Spinal cord (tissue), 10 donors: Measurements from ENCODE around the gene CDADC1. TPM values are rescaled to one million over a fixed set of nuclear protein-coding genes. Genes with fewer than 3 reads are reported as not detected.

Experiments used
- DNase-seq, 6 donors: peaks; one replicate each; pipeline versions ENCODE4 v3.0.0 to v3.0.0-alpha.2; 2013 to 2015; ENCODE audit warnings: low spot score in 6 of 6, low read depth in 4 of 6
- H3K27ac ChIP-seq: one replicate; pipeline ENCODE4 v1.5.1; 2013; ENCODE audit warnings: low read depth, low read length, control low read depth
- H3K27me3 ChIP-seq: one replicate; pipeline ENCODE4 v1.6.1; 2013; ENCODE audit warnings: low read length; ENCODE audit not compliant: control insufficient read depth, insufficient read depth
- H3K36me3 ChIP-seq: one replicate; pipeline ENCODE4 v1.6.1; 2013; ENCODE audit warnings: low read length; ENCODE audit not compliant: control insufficient read depth, insufficient read depth
- H3K4me1 ChIP-seq: one replicate; pipeline ENCODE4 v1.6.1; 2013; ENCODE audit warnings: low read length; ENCODE audit not compliant: control insufficient read depth, insufficient read depth
- H3K4me3 ChIP-seq: one replicate; pipeline ENCODE4 v1.5.1; 2013; ENCODE audit warnings: low read depth, low read length, control low read depth
- H3K9me3 ChIP-seq: one replicate; pipeline ENCODE4 v1.6.1; 2013; ENCODE audit warnings: low read length; ENCODE audit not compliant: control insufficient read depth, insufficient read depth
- WGBS: methylation state at CpG from one replicate; pipeline ENCODE4 v1.1.5; 2013; ENCODE audit warnings: missing lambda C conversion rate; ENCODE audit not compliant: insufficient coverage; 5-methylcytosine and 5-hydroxymethylcytosine counted together
- polyA plus RNA-seq, 2 donors: library from polyadenylated mRNA; unstranded; fragments of 120-200 nt; gene quantifications; one replicate each; pipeline ENCODE4 v1.2.1, GENCODE V29; 2013; ENCODE audit not compliant: insufficient read length in 2 of 2
- total RNA-seq, 2 donors: library from RNA; depleted of rRNA in 1 of 2; stranded (reverse); fragments of 120-200 nt in 1 of 2; fragments of >200 nt in 1 of 2; gene quantifications; one replicate each; pipeline versions ENCODE4 v1.2.3 to v1.2.4, GENCODE V29; 2013 to 2014
- donor health status: healthy.

CDADC1 gene
- total and polyA plus RNA-seq, 4 donors: 11.1 to 20.1 (median 14.8) TPM

DNA sequence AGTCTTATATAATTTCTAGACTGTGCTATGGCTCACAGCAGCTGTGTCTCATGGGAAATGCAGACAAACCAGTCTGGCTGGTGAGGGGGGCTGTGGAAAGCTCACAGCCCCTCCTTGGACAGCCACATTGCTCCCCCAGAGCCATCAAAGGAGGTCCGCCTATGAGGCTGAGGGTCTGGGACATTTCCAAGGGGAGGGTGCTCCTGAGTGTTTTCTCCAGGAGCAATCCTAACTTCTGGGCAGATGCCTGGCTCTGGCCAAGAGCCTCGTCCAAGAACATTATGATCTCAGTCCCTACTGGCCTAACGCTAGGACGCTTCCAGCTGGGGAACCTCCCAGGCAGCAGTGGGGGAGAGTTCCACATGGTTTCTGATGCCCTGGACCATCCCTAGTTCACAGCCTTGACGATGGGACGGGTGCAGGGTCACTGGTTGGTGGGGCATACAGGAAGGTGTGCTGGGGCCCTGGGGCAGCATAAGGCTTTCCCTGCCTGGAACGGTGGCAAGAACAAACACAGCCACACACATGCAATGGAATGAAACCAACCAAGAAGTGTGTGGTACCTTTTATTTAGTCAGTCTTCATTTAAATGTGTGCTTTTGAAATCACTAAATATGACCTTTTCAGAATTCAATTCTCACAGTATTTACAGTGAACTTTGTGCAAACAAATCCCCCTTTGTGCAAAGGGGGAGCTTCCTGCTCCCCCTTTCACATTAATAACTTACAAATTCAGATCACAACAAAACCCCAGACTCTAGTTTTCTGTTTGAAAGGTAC lies 60.6 kb downstream of the CDADC1 start:
- 49% methylated on average over 5 of the region's 7 CpGs for WGBS
- no peaks in the 10 kb centered on the region for H3K27me3 ChIP-seq
- H3K9me3 ChIP-seq: no peaks in the 10 kb centered on the region
- peaks cover 15% of the 10 kb centered on the region for H3K36me3 ChIP-seq
- H3K4me1 ChIP-seq: peaks cover 23% of the 10 kb centered on the region
- peak in 1 of 6 donors; percentile 79 for DNase-seq
- peak overlapping the region; percentile 48 for H3K27ac ChIP-seq
- H3K4me3 ChIP-seq: no peak overlapping the region

DNA sequence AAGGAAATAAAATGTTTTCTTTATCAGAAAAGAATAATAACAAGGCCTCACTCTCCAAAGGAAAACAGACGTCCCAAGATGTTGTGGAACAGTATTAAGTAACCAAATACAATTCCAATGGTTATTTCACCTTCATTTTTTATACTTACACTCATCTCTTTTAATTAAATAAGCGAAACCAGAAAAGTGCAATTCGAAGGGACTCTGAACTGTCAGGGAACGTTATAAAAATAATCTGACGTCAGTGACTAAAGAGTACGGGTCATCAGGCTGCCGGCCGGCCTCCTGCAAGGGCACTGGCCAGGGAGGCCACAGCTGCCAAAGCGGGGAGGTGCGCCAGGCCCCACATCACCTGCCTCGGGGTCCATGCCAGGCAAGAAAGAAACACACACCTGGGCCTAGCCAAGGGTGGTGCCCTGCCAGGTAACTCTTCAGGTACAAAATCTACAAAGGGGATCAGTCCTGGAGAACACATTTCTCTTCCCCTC lies 61.2 kb downstream of the CDADC1 start:
- H3K4me1 ChIP-seq: peaks cover 17% of the 10 kb centered on the region
- no peaks in the 10 kb centered on the region for H3K9me3 ChIP-seq
- no peak overlapping the region for H3K4me3 ChIP-seq
- DNase-seq: no peak
- peak overlapping the region; percentile 48 for H3K27ac ChIP-seq
- peaks cover 16% of the 10 kb centered on the region for H3K36me3 ChIP-seq
- no peaks in the 10 kb centered on the region for H3K27me3 ChIP-seq
- 54% methylated on average over 9 of the region's 11 CpGs for WGBS

- peaks cover 18% of the 10 kb centered on the region for H3K36me3 ChIP-seq
- DNase-seq: no peak
- H3K9me3 ChIP-seq: no peaks in the 10 kb centered on the region
- H3K27me3 ChIP-seq: no peaks in the 10 kb centered on the region
- no peak overlapping the region for H3K27ac ChIP-seq
- peaks cover 15% of the 10 kb centered on the region for H3K4me1 ChIP-seq
- H3K4me3 ChIP-seq: no peak overlapping the region
- WGBS: 96% methylated on average over 2 of the region's 3 CpGs
Observed at GRCh38 chr13:49310251-49310650, 62.5 kb downstream of the CDADC1 start.

DNA sequence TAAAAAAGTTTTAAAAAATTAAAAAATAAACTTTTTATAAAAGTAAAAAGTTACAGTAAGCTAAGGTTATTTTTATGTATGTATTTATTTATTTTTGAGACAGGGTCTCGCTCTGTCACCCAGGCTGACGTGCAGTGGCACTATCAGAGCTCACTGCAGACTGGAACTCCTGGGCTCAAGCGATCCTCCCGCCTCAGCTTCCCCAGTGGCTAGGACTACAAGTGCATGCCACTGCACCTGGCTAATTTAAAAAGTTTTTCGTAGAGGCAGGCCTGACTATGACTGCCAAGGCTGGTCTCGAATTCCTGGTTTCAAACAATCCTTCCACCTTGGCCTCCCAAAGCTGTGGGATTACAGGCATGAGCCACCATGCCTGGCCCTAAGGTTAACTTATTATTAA lies 64.1 kb downstream of the CDADC1 start:
- peaks cover 14% of the 10 kb centered on the region for H3K4me1 ChIP-seq
- DNase-seq: no peak
- no peaks in the 10 kb centered on the region for H3K9me3 ChIP-seq
- WGBS: 97% methylated on average over 5 of the region's 6 CpGs
- H3K27ac ChIP-seq: no peak overlapping the region
- H3K4me3 ChIP-seq: no peak overlapping the region
- no peaks in the 10 kb centered on the region for H3K27me3 ChIP-seq
- H3K36me3 ChIP-seq: peaks cover 10% of the 10 kb centered on the region

DNA sequence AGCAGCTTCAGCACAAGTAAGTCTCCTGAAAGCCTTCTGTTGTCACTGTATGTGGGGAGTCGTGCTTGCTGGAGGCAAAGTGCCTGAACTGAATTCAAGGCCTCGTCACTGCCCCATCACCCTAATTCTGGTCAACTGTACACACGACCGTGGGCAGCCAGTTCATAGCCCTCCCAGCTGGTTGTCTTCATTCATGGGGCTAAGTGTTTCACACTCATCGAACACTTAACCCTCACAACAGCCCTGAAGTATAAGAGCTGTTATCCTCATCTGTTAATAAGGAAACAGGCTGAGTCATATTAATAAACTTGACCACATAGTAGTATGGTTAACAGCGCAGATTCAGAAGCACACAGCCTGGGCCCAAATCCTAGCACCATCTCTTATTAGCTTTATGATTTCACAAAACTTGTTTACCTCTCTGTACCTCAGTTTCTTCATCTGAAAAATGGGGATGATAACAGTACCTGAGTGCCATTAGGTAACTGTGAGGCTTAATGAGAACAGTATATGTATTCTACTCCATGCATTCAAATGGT lies 66.7 kb downstream of the CDADC1 start:
- WGBS: 83% methylated on average over 2 of the region's 6 CpGs
- H3K36me3 ChIP-seq: peaks cover 8% of the 10 kb centered on the region
- H3K27me3 ChIP-seq: no peaks in the 10 kb centered on the region
- H3K27ac ChIP-seq: no peak overlapping the region
- H3K4me3 ChIP-seq: no peak overlapping the region
- peaks cover 3% of the 10 kb centered on the region for H3K4me1 ChIP-seq
- H3K9me3 ChIP-seq: no peaks in the 10 kb centered on the region
- DNase-seq: no peak

- Histone ChIP-seq H3K4me1 (peaks cover 3% of the 10 kb centered on the region), H3K36me3 (peaks cover 5% of the 10 kb centered on the region), H3K9me3 (no peaks in the 10 kb centered on the region), H3K27me3 (no peaks in the 10 kb centered on the region), H3K27ac (no peak overlapping the region), H3K4me3 (no peak overlapping the region)
- DNase-seq: no peak
- 63% methylated on average over 1 of the region's 3 CpGs for WGBS
Observed at GRCh38 chr13:49315036-49315565, 67.4 kb downstream of the CDADC1 start.

- no CpG with 5 or more reads among the region's 5 CpGs for WGBS
- no peaks in the 10 kb centered on the region for H3K9me3 ChIP-seq
- DNase-seq: no peak
- H3K36me3 ChIP-seq: peaks cover 4% of the 10 kb centered on the region
- no peaks in the 10 kb centered on the region for H3K27me3 ChIP-seq
- H3K27ac ChIP-seq: no peak overlapping the region
- H3K4me1 ChIP-seq: peaks cover 3% of the 10 kb centered on the region
- H3K4me3 ChIP-seq: no peak overlapping the region
Observed at GRCh38 chr13:49315756-49316482, 68.2 kb downstream of the CDADC1 start.

DNA sequence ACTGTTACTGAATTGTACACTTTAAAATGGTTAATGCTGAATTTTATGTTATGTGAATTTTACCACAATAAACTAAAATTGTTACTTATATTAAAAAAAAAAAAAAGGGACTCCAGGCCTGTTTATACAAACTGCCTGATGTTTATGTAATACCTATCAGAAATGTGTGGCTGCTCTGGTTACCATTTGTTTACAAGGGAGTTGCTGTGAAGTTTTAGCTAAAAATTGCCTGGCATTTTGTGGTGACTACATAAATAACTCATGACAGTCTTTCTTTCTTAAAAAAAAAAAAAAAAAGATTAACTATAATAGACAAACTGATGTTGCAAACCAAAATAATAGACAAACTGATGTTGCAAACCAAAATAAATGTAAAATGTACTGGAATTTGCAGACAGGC lies 71.8 kb downstream of the CDADC1 start:
- Histone ChIP-seq H3K9me3 (no peaks in the 10 kb centered on the region), H3K36me3 (no peaks in the 10 kb centered on the region), H3K27me3 (no peaks in the 10 kb centered on the region), H3K27ac (no peak overlapping the region), H3K4me3 (no peak overlapping the region), H3K4me1 (no peaks in the 10 kb centered on the region)
- DNase-seq: no peak

- Histone ChIP-seq H3K36me3 (no peaks in the 10 kb centered on the region), H3K9me3 (no peaks in the 10 kb centered on the region), H3K27ac (no peak overlapping the region), H3K4me3 (no peak overlapping the region), H3K4me1 (no peaks in the 10 kb centered on the region), H3K27me3 (no peaks in the 10 kb centered on the region)
- DNase-seq: no peak
- 100% methylated on average over 1 of the region's 2 CpGs for WGBS
Observed at GRCh38 chr13:49319951-49320350, 72.2 kb downstream of the CDADC1 start.
